OCI-LY3 (cell line): ENCODE measurements around the gene DPYSL4.

ENCODE experiments used
- H2AFZ ChIP-seq: fragments of 200-600, 300-600 bp; shearing (Covaris generic); 2 replicates; pipeline ENCODE4 v1.6.0; 2014; ENCODE audit warnings: antibody characterized with exemption, low read depth, low read length
- H3K27ac ChIP-seq: fragments of 200-600, 300-600 bp; sonication (generic); 2 replicates; pipeline ENCODE4 v1.5.1; 2014; ENCODE audit warnings: mild to moderate bottlenecking, low read length, moderate library complexity, mixed read lengths
- H3K27me3 ChIP-seq: fragments of 200-600, 300-600 bp; sonication (generic); 2 replicates; pipeline ENCODE4 v1.6.1; 2014; ENCODE audit warnings: low read depth, low read length, mixed read lengths
- H3K36me3 ChIP-seq: fragments of 200-600, 300-600 bp; sonication (generic); replicated peaks from 2 replicates; pipeline ENCODE3; 2014; ENCODE audit warnings: low read depth, low read length, mixed read lengths
- H3K4me1 ChIP-seq: fragments of 300-600, 200-600 bp; sonication (generic); 2 replicates; pipeline ENCODE4 v1.6.1; 2014; ENCODE audit warnings: low read length, mixed read lengths
- H3K4me2 ChIP-seq: fragments of 200-600, 300-600 bp; sonication (generic); 2 replicates; pipeline ENCODE4 v1.6.1; 2014; ENCODE audit warnings: low read length, mixed read lengths
- H3K4me3 ChIP-seq: fragments of 300-600, 200-600 bp; sonication (generic); 2 replicates; pipeline ENCODE4 v1.5.1; 2014; ENCODE audit warnings: antibody characterized with exemption, mild to moderate bottlenecking, low read length, moderate library complexity
- H3K79me2 ChIP-seq: fragments of 300-600, 200-600 bp; shearing (Covaris generic); 2 replicates; pipeline ENCODE4 v1.6.1; 2014; ENCODE audit warnings: mild to moderate bottlenecking, low read length, mixed read lengths
- H3K9ac ChIP-seq: fragments of 300-600, 200-600 bp; shearing (Covaris generic); 2 replicates; pipeline ENCODE4 v1.6.0; 2014; ENCODE audit warnings: mild to moderate bottlenecking, low read length, moderate library complexity
- H3K9me3 ChIP-seq: fragments of 200-600, 300-600 bp; shearing (Covaris generic); 2 replicates; pipeline ENCODE4 v1.6.1; 2014; ENCODE audit warnings: low read length, mixed read lengths; ENCODE audit not compliant: insufficient read depth
- H4K20me1 ChIP-seq: fragments of 200-600, 300-600 bp; sonication (generic); 2 replicates; pipeline ENCODE4 v1.6.1; 2016; ENCODE audit warnings: low read length, mixed read lengths; ENCODE audit not compliant: insufficient read depth
- CTCF ChIP-seq: fragments of 200-600, 300-600 bp; sonication (generic); IDR thresholded peaks from 2 replicates; pipeline ENCODE4 v1.5.1; 2014; ENCODE audit warnings: antibody characterized with exemption, low read length, low read depth
- EZH2phosphoT487 ChIP-seq: fragments of 200-600 bp; shearing (Covaris generic); IDR thresholded peaks from 2 replicates; pipeline ENCODE4 v1.6.1; 2018; ENCODE audit warnings: antibody characterized with exemption, mixed run types, low read depth

Gene DPYSL4

GRCh38 chr10:132145002-132145401 lies 41.7 kb upstream of the DPYSL4 start:
- Histone ChIP-seq H2AFZ (no peak overlapping the region), H3K9me3 (no peaks in the 10 kb centered on the region), H3K27me3 (no peaks in the 10 kb centered on the region), H3K4me3 (no peak overlapping the region), H3K79me2 (no peaks in the 10 kb centered on the region), H3K9ac (no peak overlapping the region), H3K27ac (no peak overlapping the region), H3K36me3 (no peaks in the 10 kb centered on the region), H3K4me1 (peaks cover 7% of the 10 kb centered on the region; the same call in 1 of the 2 replicates), H4K20me1 (no peaks in the 10 kb centered on the region), H3K4me2 (no peak overlapping the region)
- TF ChIP-seq EZH2phosphoT487 (no peak), CTCF (no peak)

GRCh38 chr10:132145521-132146185 lies 41.1 kb upstream of the DPYSL4 start:
- Histone ChIP-seq H3K27ac (no peak overlapping the region), H3K4me2 (no peak overlapping the region), H3K4me3 (no peak overlapping the region), H3K9me3 (no peaks in the 10 kb centered on the region), H3K9ac (no peak overlapping the region), H2AFZ (no peak overlapping the region), H4K20me1 (no peaks in the 10 kb centered on the region), H3K27me3 (no peaks in the 10 kb centered on the region), H3K79me2 (no peaks in the 10 kb centered on the region), H3K36me3 (no peaks in the 10 kb centered on the region), H3K4me1 (peaks cover 7% of the 10 kb centered on the region; the same call in 1 of the 2 replicates)
- TF ChIP-seq EZH2phosphoT487 (no peak), CTCF (no peak)

- no peak overlapping the region for H3K9ac ChIP-seq
- no peaks in the 10 kb centered on the region for H4K20me1 ChIP-seq
- no peak for TF ChIP-seq CTCF
- no peak overlapping the region for H2AFZ ChIP-seq
- no peak overlapping the region for H3K27ac ChIP-seq
- H3K4me1 ChIP-seq: peaks cover 7% of the 10 kb centered on the region; the same call in 1 of the 2 replicates
- H3K27me3 ChIP-seq: no peaks in the 10 kb centered on the region
- no peaks in the 10 kb centered on the region for H3K36me3 ChIP-seq
- no peaks in the 10 kb centered on the region for H3K9me3 ChIP-seq
- no peaks in the 10 kb centered on the region for H3K79me2 ChIP-seq
- H3K4me2 ChIP-seq: no peak overlapping the region
- H3K4me3 ChIP-seq: no peak overlapping the region
Observed at GRCh38 chr10:132146271-132146671, 40.5 kb upstream of the DPYSL4 start.

- Histone ChIP-seq H3K9me3 (no peaks in the 10 kb centered on the region), H3K4me3 (no peak overlapping the region), H4K20me1 (no peaks in the 10 kb centered on the region), H3K4me2 (no peak overlapping the region), H3K27ac (no peak overlapping the region), H2AFZ (no peak overlapping the region), H3K4me1 (peaks cover 7% of the 10 kb centered on the region; the same call in 1 of the 2 replicates), H3K36me3 (no peaks in the 10 kb centered on the region), H3K9ac (no peak overlapping the region), H3K27me3 (no peaks in the 10 kb centered on the region), H3K79me2 (no peaks in the 10 kb centered on the region)
- no peak for TF ChIP-seq EZH2phosphoT487
- TF ChIP-seq CTCF: no peak
Observed at GRCh38 chr10:132146941-132147915, 39.5 kb upstream of the DPYSL4 start.
